K562 (cell line): ENCODE results near the gene MYO1H. TPM values are rescaled to one million over a fixed set of nuclear protein-coding genes. Genes with fewer than 3 reads are reported as not detected.

Source experiments
- ARHGAP35 ChIP-seq: fragments of 450-650 bp; IDR thresholded peaks from 2 replicates; pipeline ENCODE4 v1.6.1; 2018; ENCODE audit not compliant: partially characterized antibody
- ARID2 ChIP-seq: fragments of 450-650 bp; IDR thresholded peaks from 2 replicates; pipeline ENCODE4 v1.6.1; 2017; ENCODE audit warnings: antibody characterized with exemption, mild to moderate bottlenecking
- CBFA2T3 ChIP-seq: fragments of 450-650 bp; IDR thresholded peaks from 2 replicates; pipeline ENCODE4 v1.6.1; 2017
- JUN ChIP-seq, 2 experiments: sonication (generic) in 1 of 2; formaldehyde crosslinking in 1 of 2; IDR thresholded peaks; 2 replicates each; pipeline versions ENCODE4 v1.6.1 to v1.8.0; 2012 to 2022; ENCODE audit warnings: borderline replicate concordance in 2 of 2, mild to moderate bottlenecking in 2 of 2, improper control_type of control experiment in 1 of 2, low read depth in 1 of 2, low read length in 1 of 2, missing genetic modification reagents in 1 of 2
- MAFF ChIP-seq: IDR thresholded peaks from 2 replicates; pipeline ENCODE4 v1.6.1; 2012; ENCODE audit warnings: low read length, improper control_type of control experiment
- MIER1 ChIP-seq: fragments of 450-650 bp; IDR thresholded peaks from 2 replicates; pipeline ENCODE4 v1.6.1; 2016; ENCODE audit warnings: antibody characterized with exemption, mild to moderate bottlenecking, low read depth
- NFIX ChIP-seq: fragments of 250-450 bp; sonication (Bioruptor Pico); IDR thresholded peaks from 2 replicates; pipeline ENCODE4 v1.4.0; 2020; ENCODE audit warnings: low read depth, mild to moderate bottlenecking, moderate library complexity
- POLR2H ChIP-seq: IDR thresholded peaks from 2 replicates; pipeline ENCODE4 v1.6.1; 2016; ENCODE audit warnings: missing genetic modification characterization, low read depth, mild to moderate bottlenecking, control low read depth, missing compliant biosample characterization, moderate library complexity
- SAFB2 ChIP-seq: fragments of 200-400 bp; formaldehyde crosslinking; IDR thresholded peaks from 2 replicates; pipeline ENCODE4 v1.6.1; 2018; ENCODE audit warnings: borderline replicate concordance, low read length, low read depth, moderate library complexity; ENCODE audit not compliant: severe bottlenecking
- XRCC5 ChIP-seq: fragments of 200-400 bp; formaldehyde crosslinking; IDR thresholded peaks from 2 replicates; pipeline ENCODE4 v1.6.1; 2017; ENCODE audit warnings: low read depth, mild to moderate bottlenecking, low read length
- ZNF707 ChIP-seq: fragments of 250-450 bp; sonication (Bioruptor Pico); conservative IDR thresholded peaks from 2 replicates; pipeline ENCODE4 v1.8.0; 2022; ENCODE audit warnings: inconsistent platforms, mild to moderate bottlenecking, moderate library complexity
- ZNF780A ChIP-seq: fragments of 250-450 bp; sonication (Bioruptor Pico); IDR thresholded peaks from 2 replicates; pipeline ENCODE4 v1.5.0; 2021; ENCODE audit warnings: mild to moderate bottlenecking
- polyA plus RNA-seq, 8 experiments: library from polyadenylated mRNA; depleted of rRNA in 4 of 8; stranded (reverse) in 5 of 8; unstranded in 3 of 8; fragments of >200 nt; fragmentation: Nextera tagmentation in 2 of 8; fragmentation: Illumina TruSeq in 1 of 8; extraction: Ambion mirVana in 2 of 8; extraction: Trizol in 1 of 8; gene quantifications; 2 replicates each; pipeline versions ENCODE4 v1.2.1 to v1.2.3, GENCODE V29; 2011 to 2014; ENCODE audit warnings: inconsistent platforms in 1 of 8, missing spikeins in 1 of 8
- total RNA-seq, 7 experiments: library from RNA; depleted of rRNA in 6 of 7; stranded (reverse); fragments of >200 nt in 6 of 7; fragmentation: Illumina TruSeq in 2 of 7; extraction: Trizol in 2 of 7; gene quantifications; 2 replicates each; pipeline versions ENCODE4 v1.2.1 to v1.2.3, GENCODE V29; 2011 to 2021; ENCODE audit warnings: low replicate concordance in 1 of 7
- TF ChIP-seq, protein P1 (sequence below), 2 experiments: fragments of 450-650 bp; IDR thresholded peaks; 2 replicates each; pipeline ENCODE4 v1.6.1; 2018; ENCODE audit warnings: mild to moderate bottlenecking in 2 of 2, low read depth in 1 of 2; ENCODE audit not compliant: partially characterized antibody in 2 of 2
- TF ChIP-seq, protein P2 (sequence below), 2 experiments: fragments of 250-450 bp in 1 of 2; fragments of 450-650 bp in 1 of 2; sonication (Bioruptor Pico) in 1 of 2; IDR thresholded peaks; 2 replicates each; pipeline versions ENCODE4 v1.6.1 to v1.8.0; 2016 to 2021; ENCODE audit warnings: mild to moderate bottlenecking in 2 of 2, moderate library complexity in 2 of 2, missing compliant biosample characterization in 1 of 2, missing genetic modification characterization in 1 of 2
- TF ChIP-seq, protein P3 (sequence below): IDR thresholded peaks from 2 replicates; pipeline ENCODE4 v1.6.1; 2016; ENCODE audit warnings: missing genetic modification characterization, missing compliant biosample characterization
- TF ChIP-seq, protein P4 (sequence below): sonication (generic); formaldehyde crosslinking; IDR thresholded peaks from 2 replicates; pipeline ENCODE4 v1.8.1; 2023; ENCODE audit warnings: mild to moderate bottlenecking, missing genetic modification reagents

The MYO1H gene
- total and polyA plus RNA-seq, 9 of the 15 experiments (the other 6 are each of a cell fraction or from before 2014, with no cell fraction given), result not detected

GRCh38 chr12:109477185-109477962, 129.7 kb downstream of the MYO1H start, which contains the start of the genes KCTD10 and UBE3B (continued):
- TF ChIP-seq, protein P1, sequence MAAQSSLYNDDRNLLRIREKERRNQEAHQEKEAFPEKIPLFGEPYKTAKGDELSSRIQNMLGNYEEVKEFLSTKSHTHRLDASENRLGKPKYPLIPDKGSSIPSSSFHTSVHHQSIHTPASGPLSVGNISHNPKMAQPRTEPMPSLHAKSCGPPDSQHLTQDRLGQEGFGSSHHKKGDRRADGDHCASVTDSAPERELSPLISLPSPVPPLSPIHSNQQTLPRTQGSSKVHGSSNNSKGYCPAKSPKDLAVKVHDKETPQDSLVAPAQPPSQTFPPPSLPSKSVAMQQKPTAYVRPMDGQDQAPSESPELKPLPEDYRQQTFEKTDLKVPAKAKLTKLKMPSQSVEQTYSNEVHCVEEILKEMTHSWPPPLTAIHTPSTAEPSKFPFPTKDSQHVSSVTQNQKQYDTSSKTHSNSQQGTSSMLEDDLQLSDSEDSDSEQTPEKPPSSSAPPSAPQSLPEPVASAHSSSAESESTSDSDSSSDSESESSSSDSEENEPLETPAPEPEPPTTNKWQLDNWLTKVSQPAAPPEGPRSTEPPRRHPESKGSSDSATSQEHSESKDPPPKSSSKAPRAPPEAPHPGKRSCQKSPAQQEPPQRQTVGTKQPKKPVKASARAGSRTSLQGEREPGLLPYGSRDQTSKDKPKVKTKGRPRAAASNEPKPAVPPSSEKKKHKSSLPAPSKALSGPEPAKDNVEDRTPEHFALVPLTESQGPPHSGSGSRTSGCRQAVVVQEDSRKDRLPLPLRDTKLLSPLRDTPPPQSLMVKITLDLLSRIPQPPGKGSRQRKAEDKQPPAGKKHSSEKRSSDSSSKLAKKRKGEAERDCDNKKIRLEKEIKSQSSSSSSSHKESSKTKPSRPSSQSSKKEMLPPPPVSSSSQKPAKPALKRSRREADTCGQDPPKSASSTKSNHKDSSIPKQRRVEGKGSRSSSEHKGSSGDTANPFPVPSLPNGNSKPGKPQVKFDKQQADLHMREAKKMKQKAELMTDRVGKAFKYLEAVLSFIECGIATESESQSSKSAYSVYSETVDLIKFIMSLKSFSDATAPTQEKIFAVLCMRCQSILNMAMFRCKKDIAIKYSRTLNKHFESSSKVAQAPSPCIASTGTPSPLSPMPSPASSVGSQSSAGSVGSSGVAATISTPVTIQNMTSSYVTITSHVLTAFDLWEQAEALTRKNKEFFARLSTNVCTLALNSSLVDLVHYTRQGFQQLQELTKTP (IDR thresholded peaks at IDR 0.05; ENCODE audit: low read depth in 1 of 2, partially characterized antibody in 2 of 2), result peak in 1 of 2 experiments; percentile 92
- TF ChIP-seq ARID2 (0 out of 2 replicates have a peak, but pooled peaks have one; percentile 7), NFIX (CRISPR knock-in tag) (no peak), CBFA2T3 (no peak), MIER1 (peak; percentile 61; the same call in 1 of the 2 replicates), JUN (IDR thresholded peaks at IDR 0.05; ENCODE audit: borderline replicate concordance, low read depth, low read length) (no peak), JUN (CRISPR knock-in tag; IDR thresholded peaks at IDR 0.05; ENCODE audit: borderline replicate concordance) (no peak), POLR2H (tag) (no peak), SAFB2 (no peak), XRCC5 (no peak; the same call in 1 of the 2 replicates), ZNF707 (CRISPR knock-in tag) (0 out of 2 replicates have a peak, but pooled peaks have one; percentile 37), MAFF (no peak), ARHGAP35 (no peak), ZNF780A (CRISPR knock-in tag) (no peak)
- TF ChIP-seq, protein P2, sequence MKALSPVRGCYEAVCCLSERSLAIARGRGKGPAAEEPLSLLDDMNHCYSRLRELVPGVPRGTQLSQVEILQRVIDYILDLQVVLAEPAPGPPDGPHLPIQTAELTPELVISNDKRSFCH (CRISPR knock-in tag; IDR thresholded peaks at IDR 0.05), result no peak
- TF ChIP-seq, protein P2 (tag; IDR thresholded peaks at IDR 0.05), result peak; percentile 90
- TF ChIP-seq, protein P3, sequence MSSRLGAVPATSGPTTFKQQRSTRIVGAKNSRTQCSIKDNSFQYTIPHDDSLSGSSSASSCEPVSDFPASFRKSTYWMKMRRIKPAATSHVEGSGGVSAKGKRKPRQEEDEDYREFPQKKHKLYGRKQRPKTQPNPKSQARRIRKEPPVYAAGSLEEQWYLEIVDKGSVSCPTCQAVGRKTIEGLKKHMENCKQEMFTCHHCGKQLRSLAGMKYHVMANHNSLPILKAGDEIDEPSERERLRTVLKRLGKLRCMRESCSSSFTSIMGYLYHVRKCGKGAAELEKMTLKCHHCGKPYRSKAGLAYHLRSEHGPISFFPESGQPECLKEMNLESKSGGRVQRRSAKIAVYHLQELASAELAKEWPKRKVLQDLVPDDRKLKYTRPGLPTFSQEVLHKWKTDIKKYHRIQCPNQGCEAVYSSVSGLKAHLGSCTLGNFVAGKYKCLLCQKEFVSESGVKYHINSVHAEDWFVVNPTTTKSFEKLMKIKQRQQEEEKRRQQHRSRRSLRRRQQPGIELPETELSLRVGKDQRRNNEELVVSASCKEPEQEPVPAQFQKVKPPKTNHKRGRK (tag), result no peak
- TF ChIP-seq, protein P4, sequence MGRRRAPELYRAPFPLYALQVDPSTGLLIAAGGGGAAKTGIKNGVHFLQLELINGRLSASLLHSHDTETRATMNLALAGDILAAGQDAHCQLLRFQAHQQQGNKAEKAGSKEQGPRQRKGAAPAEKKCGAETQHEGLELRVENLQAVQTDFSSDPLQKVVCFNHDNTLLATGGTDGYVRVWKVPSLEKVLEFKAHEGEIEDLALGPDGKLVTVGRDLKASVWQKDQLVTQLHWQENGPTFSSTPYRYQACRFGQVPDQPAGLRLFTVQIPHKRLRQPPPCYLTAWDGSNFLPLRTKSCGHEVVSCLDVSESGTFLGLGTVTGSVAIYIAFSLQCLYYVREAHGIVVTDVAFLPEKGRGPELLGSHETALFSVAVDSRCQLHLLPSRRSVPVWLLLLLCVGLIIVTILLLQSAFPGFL (CRISPR knock-in tag), result no peak
